Kidney epithelial cell (primary cell): ENCODE results near the gene CD3G. TPM values are rescaled to one million over a fixed set of nuclear protein-coding genes. Genes with fewer than 3 reads are reported as not detected.
"Not testable (repeated sequence)": the region's sequence is repeated elsewhere in the genome, so short reads cannot be mapped to it uniquely, and the experiment has no call there.

Source experiments
- DNase-seq: peaks from one replicate; pipeline ENCODE4 v3.0.0-alpha.2; 2010; ENCODE audit warnings: low read depth
- H3K27me3 ChIP-seq: 2 replicates; pipeline ENCODE4 v1.6.0; 2011; ENCODE audit warnings: low read length; ENCODE audit not compliant: control insufficient read depth, insufficient read depth
- H3K36me3 ChIP-seq: 2 replicates; pipeline ENCODE4 v1.5.1; 2011; ENCODE audit warnings: low read length; ENCODE audit not compliant: control insufficient read depth, insufficient read depth
- H3K4me3 ChIP-seq: 2 replicates; pipeline ENCODE4 v1.5.1; 2011; ENCODE audit warnings: low read depth, mild to moderate bottlenecking, control low read depth, low read length
- total RNA-seq: library from RNA; depleted of rRNA; stranded (reverse); fragments of >200 nt; gene quantifications from 2 replicates; pipeline ENCODE4 v1.2.3, GENCODE V29; 2015
- TF ChIP-seq, protein P1 (sequence below): IDR thresholded peaks from 2 replicates; pipeline ENCODE4 v1.5.1; 2011; ENCODE audit warnings: mild to moderate bottlenecking, moderate library complexity, low read length, control low read depth, inconsistent platforms; ENCODE audit not compliant: insufficient read depth, poor library complexity, severe bottlenecking

The CD3G gene
- total RNA-seq, 1 donor from 2014 or later, result not detected

- no peak within 1 kb of the TSS for H3K4me3 ChIP-seq
- H3K27me3 ChIP-seq, result peaks cover 3% of the 10 kb centered on the region
- DNase-seq, result no peak
- TF ChIP-seq, protein P1, sequence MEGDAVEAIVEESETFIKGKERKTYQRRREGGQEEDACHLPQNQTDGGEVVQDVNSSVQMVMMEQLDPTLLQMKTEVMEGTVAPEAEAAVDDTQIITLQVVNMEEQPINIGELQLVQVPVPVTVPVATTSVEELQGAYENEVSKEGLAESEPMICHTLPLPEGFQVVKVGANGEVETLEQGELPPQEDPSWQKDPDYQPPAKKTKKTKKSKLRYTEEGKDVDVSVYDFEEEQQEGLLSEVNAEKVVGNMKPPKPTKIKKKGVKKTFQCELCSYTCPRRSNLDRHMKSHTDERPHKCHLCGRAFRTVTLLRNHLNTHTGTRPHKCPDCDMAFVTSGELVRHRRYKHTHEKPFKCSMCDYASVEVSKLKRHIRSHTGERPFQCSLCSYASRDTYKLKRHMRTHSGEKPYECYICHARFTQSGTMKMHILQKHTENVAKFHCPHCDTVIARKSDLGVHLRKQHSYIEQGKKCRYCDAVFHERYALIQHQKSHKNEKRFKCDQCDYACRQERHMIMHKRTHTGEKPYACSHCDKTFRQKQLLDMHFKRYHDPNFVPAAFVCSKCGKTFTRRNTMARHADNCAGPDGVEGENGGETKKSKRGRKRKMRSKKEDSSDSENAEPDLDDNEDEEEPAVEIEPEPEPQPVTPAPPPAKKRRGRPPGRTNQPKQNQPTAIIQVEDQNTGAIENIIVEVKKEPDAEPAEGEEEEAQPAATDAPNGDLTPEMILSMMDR, result no peak
- H3K36me3 ChIP-seq, result no peaks in the 10 kb centered on the region
These were observed 39.4 kb upstream of the CD3G start, which contains the start of gene CD3E for GRCh38 chr11:118304568-118305248. CD3E (plus strand) TSS chr11:118304730; CDS start chr11:118304953, 223 bp downstream.

- TF ChIP-seq, protein P1, result no peak
- no peak overlapping the region for H3K4me3 ChIP-seq
- no peak for DNase-seq
These were observed 38.4 kb upstream of the CD3G start for GRCh38 chr11:118305726-118306125.

GRCh38 chr11:118306556-118306955, 37.6 kb upstream of the CD3G start:
- H3K36me3 ChIP-seq, result no peaks in the 10 kb centered on the region
- no peak overlapping the region for H3K4me3 ChIP-seq
- no peak for DNase-seq
- peaks cover 2% of the 10 kb centered on the region for H3K27me3 ChIP-seq
- TF ChIP-seq, protein P1, result no peak

More at GRCh38 chr11:118305726-118306125, 38.4 kb upstream of the CD3G start:
- Histone ChIP-seq H3K27me3 (peaks cover 3% of the 10 kb centered on the region), H3K36me3 (no peaks in the 10 kb centered on the region)

GRCh38 chr11:118308995-118309528, 35.1 kb upstream of the CD3G start:
- H3K36me3 ChIP-seq, H3K27me3 ChIP-seq, H3K4me3 ChIP-seq, DNase-seq: not testable (repeated sequence)

GRCh38 chr11:118310271-118310670, 33.9 kb upstream of the CD3G start:
- H3K27me3 ChIP-seq, result peaks cover 4% of the 10 kb centered on the region
- TF ChIP-seq, protein P1, result no peak
- DNase-seq, result no peak
- no peak overlapping the region for H3K4me3 ChIP-seq
- no peaks in the 10 kb centered on the region for H3K36me3 ChIP-seq

DNA sequence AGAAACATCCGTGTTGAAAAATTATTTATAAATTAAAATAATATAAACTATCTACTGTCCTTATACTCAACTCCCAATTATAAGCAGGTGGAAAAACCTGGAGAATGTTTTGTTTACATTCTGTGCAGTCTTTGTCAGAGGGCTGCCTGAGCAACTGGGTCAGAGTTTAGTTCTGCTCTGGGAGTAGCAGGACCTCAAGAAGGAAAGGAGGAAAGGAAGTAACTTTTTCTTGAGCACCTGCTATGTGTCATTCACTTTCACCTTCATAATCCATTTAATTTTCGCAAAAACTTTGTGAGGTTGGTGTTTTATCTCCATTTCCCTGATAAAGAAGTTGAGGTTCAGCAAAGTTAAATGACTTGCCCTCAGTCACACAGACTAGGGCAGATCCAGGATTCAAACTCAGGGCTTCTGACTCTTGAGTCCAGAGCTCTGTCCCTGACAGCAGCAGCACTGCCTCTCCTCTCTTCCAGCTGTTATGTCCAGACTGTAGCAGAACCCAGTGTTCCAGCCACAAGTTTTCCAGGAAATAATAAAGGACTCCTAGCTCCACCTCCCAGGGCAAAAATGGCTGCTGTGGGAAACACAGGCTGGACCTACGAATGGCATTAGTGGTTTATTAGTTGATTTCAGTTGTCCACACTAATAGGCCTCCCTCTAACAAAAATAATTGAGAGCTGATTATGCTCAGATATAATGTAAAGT, 33.2 kb upstream of the CD3G start:
- peaks cover 4% of the 10 kb centered on the region for H3K27me3 ChIP-seq
- H3K4me3 ChIP-seq, result no peak overlapping the region
- DNase-seq, result no peak
- TF ChIP-seq, protein P1, result no peak
- H3K36me3 ChIP-seq, result no peaks in the 10 kb centered on the region
